OCI-M1 (cell line): ENCODE measurements around the gene ZNHIT6.
A peak's percentile ranks its signal among the peaks of the same experiment; 100 is the strongest.
"Not testable (repeated sequence)": the region's sequence is repeated elsewhere in the genome, so short reads cannot be mapped to it uniquely, and the experiment has no call there.

ENCODE experiments used
- DNase-seq: peaks from one replicate; lab custom pipeline; 2025; lab: John Stamatoyannopoulos, UW

ZNHIT6 gene

DNA sequence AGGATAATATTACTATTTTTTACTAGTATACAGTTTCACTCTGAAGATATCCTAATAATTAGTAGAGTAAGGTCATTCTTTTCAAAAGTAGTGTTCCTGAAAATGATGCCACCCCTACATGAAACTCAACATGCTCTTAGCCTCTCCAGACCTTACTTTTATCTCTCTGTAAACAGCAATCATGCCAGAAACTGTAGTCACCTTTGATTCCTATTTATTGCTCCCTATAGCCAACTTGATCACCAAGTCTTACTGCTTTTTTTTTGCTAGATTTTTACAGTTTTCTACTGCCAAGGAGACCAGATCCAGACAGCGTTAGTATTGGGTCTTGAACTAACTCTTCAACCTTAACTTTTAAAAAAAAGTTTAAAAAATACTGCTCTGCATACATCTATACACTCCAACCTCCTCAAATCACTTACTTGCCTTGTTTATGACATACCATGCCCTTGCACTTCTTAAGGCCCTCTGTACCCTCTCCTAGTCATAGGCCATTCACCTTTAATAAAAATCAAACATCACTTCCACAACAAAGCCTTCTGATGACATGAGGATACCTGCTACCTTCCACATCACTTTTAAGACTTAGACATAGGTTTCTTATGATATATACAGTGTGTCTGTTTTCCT lies 36.1 kb downstream of the ZNHIT6 start:
- no peak for DNase-seq

DNA sequence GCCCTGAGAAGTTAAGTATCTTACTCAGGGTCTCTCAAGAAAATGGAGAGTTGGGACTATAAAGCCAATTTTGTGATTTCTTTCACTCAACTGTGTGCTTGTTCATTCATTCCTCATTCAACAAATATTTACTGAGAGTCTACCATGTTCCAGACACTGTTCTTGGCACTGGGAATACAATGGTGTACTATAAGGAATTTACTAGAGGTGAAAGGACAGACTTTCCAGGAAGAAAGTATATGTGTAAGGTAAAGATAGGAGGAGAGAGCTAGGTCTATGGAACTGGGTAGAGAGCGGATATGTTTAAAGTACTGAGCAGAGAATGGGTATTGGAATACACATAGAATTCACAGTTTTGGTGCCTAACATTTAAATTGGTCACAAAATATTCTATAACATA lies 42.3 kb downstream of the ZNHIT6 start:
- no peak for DNase-seq

- no peak for DNase-seq
These were observed 44.9 kb downstream of the ZNHIT6 start for GRCh38 chr1:85663382-85663781.

DNA sequence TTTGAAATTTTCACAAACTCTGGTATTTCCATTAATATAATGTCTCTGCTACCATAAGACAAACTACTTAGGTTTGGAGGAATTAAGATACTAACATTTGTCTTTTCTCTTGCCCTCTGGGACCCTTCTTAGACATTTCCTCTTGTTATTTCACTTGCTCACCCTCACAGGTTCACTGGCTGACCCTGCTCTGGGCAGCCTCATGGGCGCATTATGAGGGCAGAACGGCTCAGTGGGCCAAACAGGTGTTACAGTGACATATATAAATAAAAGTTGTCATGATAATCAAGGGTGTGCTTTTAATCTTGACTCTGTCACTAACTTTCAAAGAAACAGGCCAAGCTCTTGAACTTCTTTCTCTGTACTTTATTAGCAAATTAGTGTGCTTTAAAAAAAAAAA lies 46.5 kb downstream of the ZNHIT6 start:
- no peak for DNase-seq

GRCh38 chr1:85660541-85660940 lies 47.7 kb downstream of the ZNHIT6 start:
- DNase-seq, result no peak

DNA sequence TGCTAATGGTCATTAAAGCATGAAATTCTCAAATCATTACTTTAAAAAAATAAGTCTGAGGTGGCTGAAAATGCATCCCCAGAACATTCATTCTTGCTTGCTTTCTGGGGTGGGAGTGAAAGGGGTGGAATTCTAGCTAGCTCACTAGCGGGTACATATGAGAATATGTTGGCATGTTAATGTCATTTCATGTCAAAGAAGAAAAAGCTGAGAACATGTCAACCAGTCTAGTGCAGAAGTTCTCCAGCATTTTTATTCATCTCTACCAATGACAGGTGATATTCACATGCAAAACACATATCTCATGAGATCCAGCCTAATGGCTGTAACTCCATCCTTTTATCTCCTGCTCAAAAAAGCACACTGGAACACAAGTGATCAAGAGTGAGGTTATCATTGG lies 49.1 kb downstream of the ZNHIT6 start:
- DNase-seq, result no peak

- no peak for DNase-seq
These were observed 51.3 kb downstream of the ZNHIT6 start for GRCh38 chr1:85656948-85657347.

DNA sequence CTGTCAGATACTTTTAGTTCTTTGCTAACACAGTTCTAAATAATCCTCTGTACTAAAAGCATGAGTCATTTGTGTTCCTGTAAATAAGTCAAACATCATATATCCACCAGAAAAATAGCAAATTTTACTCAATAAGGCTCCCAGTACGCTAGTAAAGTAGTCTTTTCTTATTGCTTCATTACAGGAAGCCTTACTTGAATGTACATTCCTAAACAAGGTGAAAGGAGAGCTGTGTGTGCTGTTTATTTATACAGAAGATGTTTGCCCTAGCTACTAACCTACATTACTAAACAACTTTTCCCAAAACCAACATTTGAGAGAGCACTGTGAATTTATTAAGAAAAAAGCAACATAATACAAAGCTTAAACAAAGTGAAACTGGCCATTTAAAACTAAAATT lies 52.0 kb downstream of the ZNHIT6 start:
- DNase-seq, result no peak

- no peak for DNase-seq
These were observed 52.9 kb downstream of the ZNHIT6 start for GRCh38 chr1:85655315-85655714.

GRCh38 chr1:85654066-85654782 lies 54.0 kb downstream of the ZNHIT6 start:
- no peak for DNase-seq

- DNase-seq, result no peak
These were observed 55.9 kb downstream of the ZNHIT6 start for GRCh38 chr1:85652327-85652726.

- no peak for DNase-seq
These were observed 57.6 kb downstream of the ZNHIT6 start for GRCh38 chr1:85650645-85651044.

- DNase-seq, result no peak
These were observed 58.6 kb downstream of the ZNHIT6 start for GRCh38 chr1:85649591-85649990.

DNA sequence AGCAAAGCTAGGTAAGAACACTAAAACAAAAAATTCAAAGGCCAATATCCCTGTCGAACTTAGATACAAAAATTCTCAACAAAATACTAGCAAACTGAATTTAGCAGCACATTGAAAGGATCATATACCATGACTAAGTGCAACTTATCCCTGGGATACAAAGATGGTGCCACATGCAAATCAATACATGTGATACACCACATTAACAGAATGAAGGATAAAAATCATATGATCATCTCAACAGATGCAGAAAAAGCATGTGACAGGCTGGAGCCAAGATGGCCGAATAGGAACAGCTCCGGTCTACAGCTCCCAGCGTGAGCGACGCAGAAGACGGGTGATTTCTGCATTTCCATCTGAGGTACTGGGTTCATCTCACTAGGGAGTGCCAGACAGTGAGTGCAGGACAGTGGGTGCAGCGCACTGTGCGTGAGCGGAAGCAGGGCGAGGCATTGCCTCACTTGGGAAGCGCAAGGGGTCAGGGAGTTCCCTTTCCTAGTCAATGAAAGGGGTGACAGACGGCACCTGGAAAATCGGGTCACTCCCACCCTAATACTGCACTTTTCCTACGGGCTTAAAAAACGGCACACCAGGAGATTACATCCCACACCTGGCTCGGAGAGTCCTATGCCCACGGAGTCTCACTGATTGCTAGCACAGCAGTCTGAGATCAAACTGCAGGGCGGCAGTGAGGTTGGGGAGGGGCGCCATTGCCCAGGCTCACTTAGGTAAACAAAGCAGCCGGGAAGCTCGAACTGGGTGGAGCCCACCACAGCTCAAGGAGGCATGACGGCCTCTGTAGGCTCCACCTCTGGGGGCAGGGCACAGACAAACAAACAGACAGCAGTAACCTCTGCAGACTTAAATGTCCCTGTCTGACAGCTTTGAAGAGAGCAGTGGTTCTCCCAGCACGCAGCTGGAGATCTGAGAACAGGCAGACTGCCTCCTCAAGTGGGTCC lies 66.4 kb downstream of the ZNHIT6 start:
- DNase-seq, result not testable (repeated sequence)

DNA sequence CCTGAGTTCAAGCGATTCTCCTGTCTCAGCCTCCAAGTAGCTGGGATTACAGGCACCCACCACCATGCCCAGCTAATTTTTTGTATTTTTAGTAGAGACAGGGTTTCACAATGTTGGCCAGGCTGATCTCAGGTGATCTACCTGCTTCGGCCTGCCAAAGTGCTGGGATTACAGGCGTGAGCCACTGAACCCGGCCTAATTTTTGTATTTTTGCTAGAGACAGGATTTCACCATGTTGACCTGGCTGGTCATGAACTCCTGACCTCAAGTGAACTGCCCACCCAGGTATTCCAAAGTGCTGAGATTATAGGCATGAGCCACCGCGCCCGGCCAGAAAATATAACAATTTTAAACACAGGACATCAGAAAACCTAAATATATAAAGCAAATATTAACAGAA lies 68.3 kb downstream of the ZNHIT6 start:
- not testable (repeated sequence) for DNase-seq

- DNase-seq, result no peak
These were observed 69.8 kb downstream of the ZNHIT6 start for GRCh38 chr1:85638412-85638811.

DNA sequence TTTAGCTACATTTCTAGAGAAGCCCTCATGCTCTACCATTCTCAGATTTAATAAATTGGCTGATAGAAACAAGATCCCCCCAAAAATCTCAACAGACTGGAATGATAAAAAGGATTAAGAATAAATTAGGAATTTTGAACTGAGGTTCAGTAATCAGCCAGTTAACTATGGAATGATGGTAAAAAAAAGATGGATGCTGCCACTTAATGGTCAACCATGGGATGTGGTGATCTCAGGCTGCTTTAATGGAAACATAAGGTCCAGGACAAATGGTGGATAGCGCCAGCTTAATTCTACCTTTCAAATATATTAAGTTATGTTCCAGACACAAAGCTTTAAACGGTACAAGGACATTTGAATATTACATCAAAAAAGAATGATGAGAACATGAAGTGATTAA lies 77.7 kb downstream of the ZNHIT6 start:
- DNase-seq, result no peak

DNA sequence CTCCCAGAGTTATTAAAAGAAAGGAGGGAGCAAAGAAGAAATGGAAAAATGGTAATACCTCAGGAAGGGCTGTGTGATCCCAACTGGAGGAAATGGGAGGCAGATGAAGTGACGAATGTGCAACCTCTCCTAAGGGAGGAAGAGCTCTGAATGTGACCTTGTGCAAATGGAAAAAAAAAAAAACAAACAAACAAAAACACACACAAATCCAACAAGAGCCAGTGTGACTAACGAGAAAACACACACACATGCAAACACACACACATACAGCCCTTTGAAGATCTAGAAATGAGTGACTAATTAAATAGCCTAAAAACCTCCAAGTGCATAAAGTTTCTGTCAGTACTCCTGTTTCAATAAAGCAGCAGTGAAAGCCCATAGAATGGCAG lies 78.7 kb downstream of the ZNHIT6 start:
- no peak for DNase-seq

GRCh38 chr1:85628791-85629531 lies 79.3 kb downstream of the ZNHIT6 start:
- peak; percentile 73 for DNase-seq

- no peak for DNase-seq
These were observed 81.4 kb downstream of the ZNHIT6 start for GRCh38 chr1:85626818-85627217.

- no peak for DNase-seq
These were observed 83.9 kb downstream of the ZNHIT6 start for GRCh38 chr1:85624361-85624760.

DNA sequence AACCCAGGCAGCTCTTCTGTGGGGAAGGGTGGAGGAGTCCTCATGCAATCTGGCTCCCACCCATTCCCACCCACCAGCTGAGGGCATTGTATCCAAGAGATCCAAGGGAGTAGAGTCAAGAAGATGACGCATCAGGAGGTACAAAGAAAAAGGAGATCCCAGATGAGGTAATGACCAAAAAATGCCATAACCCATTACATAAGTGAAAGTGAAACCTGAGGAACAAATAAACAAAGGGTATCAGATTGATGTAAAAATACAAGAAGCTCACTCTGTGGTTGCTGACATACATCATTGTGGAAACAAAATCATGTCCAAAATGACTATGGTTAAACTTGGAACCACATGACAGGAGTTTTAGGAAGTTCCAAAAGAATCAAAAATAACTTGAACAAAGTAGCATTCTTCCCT lies 85.2 kb downstream of the ZNHIT6 start:
- DNase-seq, result peak; percentile 71
